T-helper 17 cell (primary cell): Measurements from ENCODE around the gene WWOX. TPM values are rescaled to one million over a fixed set of nuclear protein-coding genes. Genes with fewer than 3 reads are reported as not detected.

ENCODE experiments used
- ATAC-seq: fragments of 150-1000 bp; cut with Tn5 transposase; 2 replicates; pipeline ENCODE4 v1.10.0; 2021; ENCODE audit warnings: mild to moderate bottlenecking, moderate library complexity
- DNase-seq, 3 donors: peaks; one replicate each; pipeline versions ENCODE4 v3.0.0 to v3.0.0-alpha.2; 2020 to 2021
- H3K9me3 ChIP-seq: one replicate; pipeline ENCODE4 v1.7.0; 2013; ENCODE audit warnings: low read length, mild to moderate bottlenecking; ENCODE audit not compliant: control insufficient read depth, poor library complexity, severe bottlenecking
- H3K27ac Mint-ChIP-seq: one replicate; pipeline ENCODE4 v1.8.0; 2022; ENCODE audit warnings: mild to moderate bottlenecking, moderate library complexity, mixed read lengths
- H3K27me3 Mint-ChIP-seq: one replicate; pipeline ENCODE4 v1.8.0; 2022; ENCODE audit warnings: mixed read lengths
- H3K36me3 Mint-ChIP-seq: one replicate; pipeline ENCODE4 v1.8.0; 2022; ENCODE audit warnings: low read depth, mixed read lengths
- H3K4me1 Mint-ChIP-seq: one replicate; pipeline ENCODE4 v1.8.0; 2022; ENCODE audit warnings: mild to moderate bottlenecking, mixed read lengths
- H3K4me3 Mint-ChIP-seq: one replicate; pipeline ENCODE4 v1.8.0; 2022; ENCODE audit warnings: mild to moderate bottlenecking, moderate library complexity, mixed read lengths
- total RNA-seq, 4 donors: library from RNA in 2 of 4; stranded (reverse) in 2 of 4; gene quantifications; one replicate each; pipeline ENCODE4 v1.2.3 and lab custom pipeline; 2022 to 2026

The WWOX gene
- total RNA-seq, 2 donors from 2014 or later = 26.8 to 29.7 TPM

DNA sequence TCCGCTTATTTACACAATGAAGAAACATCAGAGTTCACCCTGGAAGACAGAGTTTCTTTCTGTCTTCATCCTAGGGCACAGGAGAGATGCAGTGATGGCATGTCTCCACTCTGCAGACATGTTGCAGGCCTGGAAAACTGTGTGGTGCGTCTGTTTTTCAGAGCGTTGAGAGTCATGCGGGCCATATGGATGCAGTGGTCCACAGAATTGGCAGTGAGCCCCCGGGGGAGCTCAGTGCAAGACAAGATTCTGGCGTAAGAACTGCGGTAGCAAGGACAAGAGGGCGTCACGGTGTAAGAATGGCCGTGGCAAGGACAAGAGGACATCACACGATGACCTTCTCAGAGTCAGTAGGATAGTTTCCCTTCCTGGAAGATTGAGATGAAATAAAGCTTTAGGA is 847.1 kb downstream of the WWOX start:
- no peak for DNase-seq
- Mint-ChIP-seq H3K4me3 (no peak overlapping the region), H3K27me3 (no peaks in the 10 kb centered on the region), H3K4me1 (peaks cover 3% of the 10 kb centered on the region), H3K36me3 (peaks cover 6% of the 10 kb centered on the region), H3K27ac (no peak overlapping the region)
- no peaks in the 10 kb centered on the region for H3K9me3 ChIP-seq
- ATAC-seq = no peak

DNA sequence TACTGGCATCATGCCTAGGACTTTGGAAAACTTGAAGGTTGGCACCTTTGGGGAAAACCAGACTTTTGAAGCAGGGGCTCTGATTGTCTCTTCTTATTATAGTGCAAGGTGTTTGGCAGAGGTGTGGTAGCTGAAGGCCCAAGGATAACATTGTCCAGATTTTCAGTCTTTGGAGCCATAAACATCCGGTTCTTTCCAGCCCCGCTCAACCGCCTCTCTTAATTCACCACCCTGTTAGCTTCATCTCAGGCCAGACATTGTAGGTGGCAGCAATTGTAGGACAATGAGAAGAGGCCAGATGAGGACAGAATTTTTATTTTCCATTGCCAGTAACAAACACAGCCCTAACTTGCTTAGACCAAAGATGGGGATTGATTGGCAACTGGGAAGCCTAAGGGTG is 851.3 kb downstream of the WWOX start:
- H3K36me3 Mint-ChIP-seq = peaks cover 3% of the 10 kb centered on the region
- no peaks in the 10 kb centered on the region for H3K27me3 Mint-ChIP-seq
- no peak for DNase-seq
- ATAC-seq = no peak
- H3K4me3 Mint-ChIP-seq = no peak overlapping the region
- H3K4me1 Mint-ChIP-seq = peaks cover 3% of the 10 kb centered on the region
- no peaks in the 10 kb centered on the region for H3K9me3 ChIP-seq
- H3K27ac Mint-ChIP-seq = no peak overlapping the region

DNA sequence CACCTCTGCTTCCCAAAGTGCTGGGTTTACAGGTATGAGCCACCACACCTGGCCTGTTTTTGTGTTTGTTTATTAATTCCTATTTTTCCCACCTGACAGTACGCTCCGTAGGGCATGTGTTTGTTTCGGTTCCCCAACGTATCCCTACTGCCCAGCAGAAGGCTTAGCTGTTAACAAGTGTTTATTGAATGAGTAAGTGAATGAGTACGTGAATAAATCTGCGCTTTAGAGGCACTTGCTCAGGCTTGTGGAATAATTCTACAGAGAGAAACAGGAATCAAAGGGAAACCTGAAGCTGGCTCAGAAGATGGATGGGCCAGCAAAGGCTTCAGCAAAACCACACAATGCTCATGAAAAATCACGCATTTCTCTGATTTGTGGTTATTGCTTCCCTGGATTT is 853.2 kb downstream of the WWOX start:
- no peaks in the 10 kb centered on the region for H3K27me3 Mint-ChIP-seq
- no peaks in the 10 kb centered on the region for H3K9me3 ChIP-seq
- H3K27ac Mint-ChIP-seq = no peak overlapping the region
- no peak for DNase-seq
- peaks cover 6% of the 10 kb centered on the region for H3K4me1 Mint-ChIP-seq
- H3K36me3 Mint-ChIP-seq = peaks cover 3% of the 10 kb centered on the region
- no peak for ATAC-seq
- H3K4me3 Mint-ChIP-seq = no peak overlapping the region

DNA sequence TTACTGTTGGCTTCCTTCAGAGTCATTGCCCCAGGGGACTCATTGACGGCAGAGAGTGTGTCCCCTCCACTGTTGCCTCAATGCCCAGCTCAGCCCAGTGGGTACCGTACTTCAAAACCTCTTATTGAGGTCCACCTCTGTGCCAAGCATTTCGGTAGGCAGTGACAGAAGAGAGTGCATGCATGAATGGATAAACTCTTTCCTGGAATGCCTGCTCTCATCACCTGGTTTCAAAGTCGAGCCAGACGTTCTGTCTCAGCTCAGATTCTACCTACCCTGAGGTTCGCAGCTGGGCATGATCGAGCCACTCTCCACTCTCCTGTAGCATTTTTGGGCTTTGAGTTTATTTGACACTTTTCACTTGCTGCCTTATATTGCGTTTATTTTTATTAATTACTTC is 854.1 kb downstream of the WWOX start:
- no peaks in the 10 kb centered on the region for H3K27me3 Mint-ChIP-seq
- peaks cover 3% of the 10 kb centered on the region for H3K36me3 Mint-ChIP-seq
- no peak for ATAC-seq
- no peaks in the 10 kb centered on the region for H3K9me3 ChIP-seq
- no peak overlapping the region for H3K27ac Mint-ChIP-seq
- no peak for DNase-seq
- H3K4me3 Mint-ChIP-seq = no peak overlapping the region
- H3K4me1 Mint-ChIP-seq = peaks cover 11% of the 10 kb centered on the region

DNA sequence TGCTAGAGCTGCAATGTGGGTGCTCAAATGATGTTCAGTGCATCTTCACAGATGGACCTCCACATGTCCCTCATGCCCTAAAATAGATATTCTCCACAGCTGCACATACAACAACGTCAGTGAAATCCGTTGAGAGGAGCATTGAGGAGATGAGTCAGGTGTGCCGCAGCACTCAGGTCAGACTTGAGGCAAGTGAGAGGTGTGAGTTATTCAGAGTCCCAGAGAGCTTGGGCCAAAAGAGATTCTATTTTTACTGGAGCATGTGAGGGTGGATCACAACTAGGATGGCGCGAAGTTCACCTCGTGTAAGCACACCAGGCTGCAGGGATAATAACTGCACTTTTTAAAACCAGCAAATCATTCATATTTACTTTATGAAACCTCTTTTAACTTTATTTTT is 855.8 kb downstream of the WWOX start:
- ATAC-seq (no peak), DNase-seq (no peak)
- H3K4me1 Mint-ChIP-seq = peaks cover 10% of the 10 kb centered on the region
- peaks cover under 1% of the 10 kb centered on the region for H3K36me3 Mint-ChIP-seq
- H3K27ac Mint-ChIP-seq = no peak overlapping the region
- H3K27me3 Mint-ChIP-seq = no peaks in the 10 kb centered on the region
- H3K4me3 Mint-ChIP-seq = peak overlapping the region; percentile 51
- H3K9me3 ChIP-seq = no peaks in the 10 kb centered on the region

DNA sequence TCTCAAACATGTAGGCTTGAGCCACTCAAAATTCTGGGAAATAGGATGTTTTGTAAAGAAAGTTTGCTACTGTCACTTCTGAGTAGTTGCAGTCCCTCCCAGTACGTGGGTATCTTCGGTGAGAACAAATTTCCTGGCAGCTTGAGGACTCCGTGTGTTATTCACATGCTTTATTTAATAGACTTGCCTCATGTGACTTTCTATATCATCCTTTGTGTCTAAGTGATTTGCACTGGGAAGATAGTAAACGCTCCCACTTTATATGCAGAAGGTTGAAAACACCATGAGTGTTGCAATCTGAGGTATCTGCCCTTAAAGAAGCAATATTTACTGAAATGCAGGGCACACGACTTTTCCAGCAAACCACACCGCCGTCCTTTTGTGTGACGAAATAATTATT is 857.4 kb downstream of the WWOX start:
- Mint-ChIP-seq H3K36me3 (no peaks in the 10 kb centered on the region), H3K27ac (peak overlapping the region; percentile 88), H3K4me1 (peaks cover 10% of the 10 kb centered on the region), H3K4me3 (peak overlapping the region; percentile 81), H3K27me3 (no peaks in the 10 kb centered on the region)
- no peak for DNase-seq
- no peak for ATAC-seq
- H3K9me3 ChIP-seq = no peaks in the 10 kb centered on the region

DNA sequence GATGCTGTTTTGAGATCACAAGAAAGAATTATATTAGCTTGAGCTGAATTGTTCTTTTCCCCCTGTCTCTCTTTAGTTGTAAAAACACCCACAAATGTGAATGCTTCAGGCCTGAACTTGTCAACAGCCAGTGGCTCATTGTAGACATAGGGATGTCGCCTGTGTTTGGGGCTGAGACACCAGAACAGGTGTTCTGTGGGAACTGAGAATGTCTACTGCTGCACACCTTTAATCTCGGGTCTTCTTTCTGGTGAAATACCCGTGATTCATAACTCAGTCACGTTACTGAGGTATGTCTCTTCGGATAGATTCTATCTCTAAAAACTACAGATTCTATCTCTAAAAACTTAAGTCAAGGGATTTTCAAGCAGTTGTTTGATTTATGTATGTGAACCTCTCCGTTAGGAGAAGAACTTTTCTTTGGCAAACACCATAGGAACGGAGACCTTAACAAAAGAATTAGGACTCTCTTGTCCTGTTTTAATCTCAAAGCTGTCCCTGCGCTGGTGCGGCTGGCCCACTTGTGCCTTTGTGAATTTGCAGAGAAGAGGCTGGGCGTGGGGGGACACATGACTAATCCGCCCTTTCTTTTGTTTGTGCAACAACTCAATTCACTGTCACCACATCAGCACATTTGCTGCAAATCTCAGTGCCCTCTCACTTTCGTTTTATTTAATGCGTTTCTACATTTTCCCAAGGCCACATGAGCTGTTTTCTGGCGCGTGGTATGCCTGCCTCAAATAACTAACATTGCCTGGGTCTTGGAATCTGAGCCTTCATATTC is 858.1 kb downstream of the WWOX start:
- no peaks in the 10 kb centered on the region for H3K9me3 ChIP-seq
- Mint-ChIP-seq H3K27me3 (no peaks in the 10 kb centered on the region), H3K36me3 (no peaks in the 10 kb centered on the region), H3K27ac (peak overlapping the region; percentile 88), H3K4me1 (peaks cover 10% of the 10 kb centered on the region), H3K4me3 (peak overlapping the region; percentile 81)
- DNase-seq = no peak
- peak; percentile 79 for ATAC-seq

DNA sequence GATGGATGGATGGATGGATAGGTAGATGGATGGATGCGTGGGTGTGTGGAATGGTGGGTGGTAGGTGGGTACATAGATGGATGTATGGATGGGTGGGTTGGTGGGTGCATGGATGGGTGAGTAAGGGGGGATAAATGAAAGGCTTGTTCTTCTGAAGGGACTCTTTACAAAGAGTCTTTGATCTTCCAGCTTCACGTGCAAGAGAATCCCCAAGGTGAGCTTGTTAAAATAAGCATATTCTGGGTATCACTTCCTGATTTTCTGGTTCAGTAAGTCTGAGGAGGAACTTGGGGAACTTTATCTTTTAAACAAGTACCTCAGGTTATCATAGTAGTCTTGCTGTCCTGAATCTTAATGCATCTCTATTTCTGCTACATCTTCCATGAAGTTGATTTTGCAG is 862.0 kb downstream of the WWOX start:
- H3K4me3 Mint-ChIP-seq = no peak overlapping the region
- peaks cover 2% of the 10 kb centered on the region for H3K36me3 Mint-ChIP-seq
- DNase-seq (no peak), ATAC-seq (no peak)
- H3K4me1 Mint-ChIP-seq = peaks cover 10% of the 10 kb centered on the region
- H3K9me3 ChIP-seq = no peaks in the 10 kb centered on the region
- no peaks in the 10 kb centered on the region for H3K27me3 Mint-ChIP-seq
- H3K27ac Mint-ChIP-seq = no peak overlapping the region

DNA sequence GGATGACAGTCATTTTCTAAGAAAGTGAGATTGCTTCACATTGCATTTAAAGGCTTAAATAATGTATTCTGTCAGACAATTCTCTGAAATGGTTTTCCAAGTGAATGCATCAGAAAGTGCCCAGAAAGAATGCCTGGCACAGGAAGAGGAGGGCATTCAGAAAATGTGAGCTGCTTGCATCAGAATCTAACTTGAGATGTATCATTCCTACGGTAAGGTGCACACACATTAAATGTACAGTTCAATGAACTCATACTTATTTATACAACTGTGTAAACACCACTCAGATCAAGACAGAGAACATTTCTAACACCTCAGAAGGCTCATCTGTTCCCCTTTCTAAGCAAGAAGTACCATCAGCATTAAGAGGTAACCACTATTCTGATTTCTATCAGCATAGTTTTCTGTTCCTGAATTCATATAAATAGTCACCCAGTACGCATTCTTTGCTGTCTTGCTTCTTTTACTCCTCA is 863.0 kb downstream of the WWOX start:
- Mint-ChIP-seq H3K36me3 (peaks cover 2% of the 10 kb centered on the region), H3K27ac (no peak overlapping the region), H3K27me3 (no peaks in the 10 kb centered on the region), H3K4me3 (no peak overlapping the region), H3K4me1 (peaks cover 7% of the 10 kb centered on the region)
- ATAC-seq (peak; percentile 33), DNase-seq (no peak)
- H3K9me3 ChIP-seq = no peaks in the 10 kb centered on the region

DNA sequence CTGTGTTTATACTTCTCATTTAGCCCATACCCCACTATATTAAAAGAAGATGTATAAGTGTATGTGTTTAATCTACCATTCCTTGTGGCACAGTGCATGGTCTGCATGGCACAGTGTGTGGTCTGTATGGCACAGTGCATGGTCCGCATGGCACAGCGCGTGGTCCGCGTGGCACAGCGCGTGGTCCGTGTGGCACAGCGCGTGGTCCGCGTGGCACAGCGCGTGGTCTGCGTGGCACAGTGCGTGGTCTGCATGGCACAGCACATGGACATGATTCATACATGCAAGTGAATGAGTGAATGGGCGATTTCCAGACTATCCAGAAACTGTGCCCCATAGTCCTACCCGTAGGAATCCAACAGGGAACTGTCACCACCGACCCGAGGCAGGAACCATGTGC is 868.5 kb downstream of the WWOX start:
- no peaks in the 10 kb centered on the region for H3K9me3 ChIP-seq
- no peak for DNase-seq
- ATAC-seq = no peak
- H3K4me1 Mint-ChIP-seq = no peaks in the 10 kb centered on the region
- H3K27me3 Mint-ChIP-seq = no peaks in the 10 kb centered on the region
- no peak overlapping the region for H3K27ac Mint-ChIP-seq
- H3K36me3 Mint-ChIP-seq = peaks cover 4% of the 10 kb centered on the region
- H3K4me3 Mint-ChIP-seq = no peak overlapping the region

DNA sequence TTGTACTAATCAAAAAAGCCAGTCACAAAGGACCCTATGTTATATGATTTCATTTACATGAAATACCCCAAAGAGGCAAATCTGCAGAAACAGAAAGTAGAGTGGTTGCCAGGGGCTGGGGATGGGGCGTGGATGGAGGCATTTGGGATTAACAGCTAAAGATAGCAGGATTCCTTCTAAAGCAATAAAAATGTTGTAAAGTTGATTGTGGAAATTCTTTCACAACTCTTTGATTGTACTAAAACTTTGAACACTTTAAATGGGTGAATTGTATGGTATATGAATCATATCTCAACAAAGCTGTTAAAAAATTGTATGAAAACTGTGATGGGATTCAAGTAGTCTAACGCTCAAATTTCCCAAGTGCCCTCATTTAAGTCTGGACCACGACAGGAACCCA is 870.3 kb downstream of the WWOX start:
- DNase-seq (no peak), ATAC-seq (no peak)
- H3K9me3 ChIP-seq = no peaks in the 10 kb centered on the region
- Mint-ChIP-seq H3K4me1 (peaks cover 2% of the 10 kb centered on the region), H3K4me3 (no peak overlapping the region), H3K27me3 (no peaks in the 10 kb centered on the region), H3K36me3 (peaks cover 3% of the 10 kb centered on the region), H3K27ac (no peak overlapping the region)

DNA sequence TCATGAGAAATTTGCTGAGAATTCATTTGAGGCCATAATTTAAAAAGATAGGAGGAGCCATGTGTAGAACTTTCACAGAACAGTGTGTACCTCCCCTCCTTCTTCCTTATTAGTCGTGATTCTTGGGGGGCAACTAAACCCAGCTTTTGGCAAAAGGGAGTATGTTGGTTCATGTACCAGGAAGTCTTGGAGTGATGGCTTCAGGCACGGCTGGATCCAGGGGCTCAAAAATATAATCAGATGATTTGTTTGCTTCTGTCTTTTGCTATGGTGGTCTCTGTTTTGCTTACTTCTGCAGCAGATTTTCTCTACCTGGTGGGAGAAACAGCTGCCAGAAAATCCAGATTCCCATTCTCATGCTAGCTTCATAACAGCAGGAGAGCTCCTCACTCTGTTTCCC is 871.2 kb downstream of the WWOX start:
- Mint-ChIP-seq H3K4me1 (peaks cover 2% of the 10 kb centered on the region), H3K36me3 (peaks cover 3% of the 10 kb centered on the region), H3K4me3 (no peak overlapping the region), H3K27me3 (no peaks in the 10 kb centered on the region), H3K27ac (no peak overlapping the region)
- no peaks in the 10 kb centered on the region for H3K9me3 ChIP-seq
- DNase-seq = no peak
- ATAC-seq = no peak

DNA sequence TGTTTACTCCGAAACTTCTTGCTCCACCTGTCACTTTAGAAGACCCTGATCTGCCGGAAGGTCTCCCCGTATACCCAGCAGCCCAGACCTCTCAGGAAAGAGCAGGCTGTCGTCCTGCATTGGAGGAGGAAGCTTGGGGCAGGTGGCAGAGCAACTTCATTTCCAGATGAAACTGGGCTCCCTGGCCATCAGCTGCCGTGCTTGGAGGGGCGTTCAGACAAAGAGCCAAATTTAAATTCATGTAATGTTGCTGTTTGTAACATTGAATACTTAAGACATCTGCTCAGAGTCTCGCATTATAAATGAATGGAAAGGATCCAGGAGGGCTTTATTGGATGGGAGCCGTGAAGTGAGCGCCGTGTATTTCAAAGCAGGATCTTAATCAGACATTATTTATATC is 872.6 kb downstream of the WWOX start:
- H3K27ac Mint-ChIP-seq = peak overlapping the region; percentile 54
- ATAC-seq = no peak

DNA sequence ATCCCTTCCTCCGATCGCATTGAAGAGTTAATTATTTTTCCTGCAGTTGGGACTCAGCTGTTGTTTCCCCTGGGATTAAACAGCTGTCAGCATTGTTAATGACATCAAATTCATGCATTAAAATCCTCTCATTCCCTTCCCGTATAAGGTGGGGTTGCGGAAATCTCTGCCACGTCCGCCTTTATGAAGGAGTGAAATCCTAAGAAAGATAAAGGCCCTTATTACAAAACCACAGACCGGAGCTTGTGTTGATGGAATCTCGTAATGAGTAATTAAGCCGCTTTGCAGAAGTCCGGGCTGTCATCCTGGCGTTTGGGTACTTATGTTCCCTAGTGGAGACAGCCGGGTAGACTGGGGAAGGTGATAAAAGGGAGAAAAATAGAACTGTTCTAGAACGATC is 873.5 kb downstream of the WWOX start:
- Mint-ChIP-seq H3K27me3 (no peaks in the 10 kb centered on the region), H3K4me3 (peak overlapping the region; percentile 63), H3K4me1 (peaks cover 2% of the 10 kb centered on the region), H3K36me3 (peaks cover 3% of the 10 kb centered on the region), H3K27ac (peak overlapping the region; percentile 65)
- DNase-seq = no peak
- ATAC-seq = no peak
- no peaks in the 10 kb centered on the region for H3K9me3 ChIP-seq

More for the DNA sequence above, 872.6 kb downstream of the WWOX start:
- no peaks in the 10 kb centered on the region for H3K27me3 Mint-ChIP-seq
- no peaks in the 10 kb centered on the region for H3K9me3 ChIP-seq
- H3K4me1 Mint-ChIP-seq = peaks cover 2% of the 10 kb centered on the region
- H3K4me3 Mint-ChIP-seq = no peak overlapping the region
- no peak for DNase-seq
- H3K36me3 Mint-ChIP-seq = peaks cover 3% of the 10 kb centered on the region
